Kidney epithelial cell (primary cell): ENCODE data around the gene ASAP3. TPM values are rescaled to one million over a fixed set of nuclear protein-coding genes. Genes with fewer than 3 reads are reported as not detected.

Experiments used
- DNase-seq: peaks from one replicate; pipeline ENCODE4 v3.0.0-alpha.2; 2010; ENCODE audit warnings: low read depth
- H3K27me3 ChIP-seq: 2 replicates; pipeline ENCODE4 v1.6.0; 2011; ENCODE audit warnings: low read length; ENCODE audit not compliant: control insufficient read depth, insufficient read depth
- H3K36me3 ChIP-seq: 2 replicates; pipeline ENCODE4 v1.5.1; 2011; ENCODE audit warnings: low read length; ENCODE audit not compliant: control insufficient read depth, insufficient read depth
- H3K4me3 ChIP-seq: 2 replicates; pipeline ENCODE4 v1.5.1; 2011; ENCODE audit warnings: low read depth, mild to moderate bottlenecking, control low read depth, low read length
- CTCF ChIP-seq: IDR thresholded peaks from 2 replicates; pipeline ENCODE4 v1.5.1; 2011; ENCODE audit warnings: mild to moderate bottlenecking, moderate library complexity, low read length, control low read depth, inconsistent platforms; ENCODE audit not compliant: insufficient read depth, poor library complexity, severe bottlenecking
- total RNA-seq: library from RNA; depleted of rRNA; stranded (reverse); fragments of >200 nt; gene quantifications from 2 replicates; pipeline ENCODE4 v1.2.3, GENCODE V29; 2015

Gene ASAP3
- total RNA-seq = 17.7 and 27.1 TPM in 2 replicates

- Histone ChIP-seq H3K4me3 (peak within 1 kb of the TSS; percentile 65), H3K27me3 (peaks cover 15% of the 10 kb centered on the region), H3K36me3 (no peaks in the 10 kb centered on the region)
- no peak for DNase-seq
- TF ChIP-seq CTCF = peak; percentile 4
Observed at GRCh38 chr1:23483321-23484252, at the start of gene ASAP3. ASAP3 (minus strand) TSS chr1:23484179; CDS start chr1:23484133, 46 bp downstream.

- Histone ChIP-seq H3K27me3 (peaks cover 3% of the 10 kb centered on the region), H3K36me3 (no peaks in the 10 kb centered on the region), H3K4me3 (no peak overlapping the region)
- DNase-seq = no peak
- TF ChIP-seq CTCF = no peak
Observed at GRCh38 chr1:23533246-23534023, 49.5 kb upstream of the ASAP3 start.

- Histone ChIP-seq H3K36me3 (no peaks in the 10 kb centered on the region), H3K27me3 (peaks cover 3% of the 10 kb centered on the region), H3K4me3 (peak overlapping the region; percentile 18)
- no peak for DNase-seq
- TF ChIP-seq CTCF = no peak
Observed at GRCh38 chr1:23531562-23532094, 47.6 kb upstream of the ASAP3 start.

- DNase-seq = no peak
- no peaks in the 10 kb centered on the region for H3K36me3 ChIP-seq
- H3K4me3 ChIP-seq = peak within 1 kb of the TSS; percentile 59
- TF ChIP-seq CTCF = no peak
- peaks cover 3% of the 10 kb centered on the region for H3K27me3 ChIP-seq
Observed at GRCh38 chr1:23530747-23531561, 47.0 kb upstream of the ASAP3 start, which contains the start of gene E2F2. E2F2 (minus strand) TSS chr1:23531233; CDS start chr1:23530793, 440 bp downstream.

GRCh38 chr1:23530087-23530746 is 46.2 kb upstream of the ASAP3 start:
- Histone ChIP-seq H3K4me3 (peak overlapping the region; percentile 59), H3K27me3 (peaks cover 3% of the 10 kb centered on the region), H3K36me3 (no peaks in the 10 kb centered on the region)
- no peak for TF ChIP-seq CTCF
- no peak for DNase-seq
